PC-9 (cell line): ENCODE data around the gene LLCFC1. TPM values are rescaled to one million over a fixed set of nuclear protein-coding genes. Genes with fewer than 3 reads are reported as not detected.
"Not testable (repeated sequence)": the region's sequence is repeated elsewhere in the genome, so short reads cannot be mapped to it uniquely, and the experiment has no call there.

Source experiments
- BruUV-seq: library from RNA; stranded (reverse); fragments of 400-500 nt; replicated peaks from 2 replicates; lab custom pipeline; 2021; lab: Mats Ljungman, UMichigan
- CTCF ChIA-PET: fragments of 300-600 bp; sonication (Branson Sonifier 250); formaldehyde crosslinking; loops from one replicate; lab custom pipeline; 2022; ENCODE audit warnings: antibody characterized with exemption; lab: Charles Lee
- POLR2A ChIA-PET: fragments of 300-600 bp; sonication (Branson Sonifier 250); formaldehyde crosslinking; loops from one replicate; lab custom pipeline; 2022; ENCODE audit warnings: antibody characterized with exemption; ENCODE audit not compliant: unreplicated experiment; lab: Charles Lee
- DNase-seq, 2 experiments: peaks; one replicate each; pipeline versions ENCODE4 v3.0.0 to v3.0.0-alpha.2; 2015 to 2022; ENCODE audit warnings: mixed read lengths in 1 of 2
- H2AFZ ChIP-seq: fragments of 200-600 bp; sonication (generic); 2 replicates; pipeline ENCODE4 v1.8.1; 2017; ENCODE audit warnings: antibody characterized with exemption
- H3F3A ChIP-seq: fragments of 200-600 bp; sonication (generic); 2 replicates; pipeline ENCODE4 v1.8.1; 2017; ENCODE audit warnings: antibody characterized with exemption, mild to moderate bottlenecking, low read depth; ENCODE audit not compliant: insufficient read depth
- H3K27ac ChIP-seq: fragments of 200-600 bp; sonication (generic); 2 replicates; pipeline ENCODE4 v1.6.1; 2016; ENCODE audit warnings: mixed run types
- H3K27me3 ChIP-seq: fragments of 200-600 bp; sonication (generic); 2 replicates; pipeline ENCODE4 v1.6.1; 2016; ENCODE audit warnings: low read depth, mixed run types; ENCODE audit not compliant: insufficient read depth
- H3K36me3 ChIP-seq: fragments of 200-600 bp; sonication (generic); 2 replicates; pipeline ENCODE4 v1.6.1; 2016; ENCODE audit warnings: low read depth, mixed run types
- H3K4me1 ChIP-seq: fragments of 200-600 bp; sonication (generic); replicated peaks from 2 replicates; pipeline ENCODE4 v1.6.1; 2016; ENCODE audit warnings: mixed run types; ENCODE audit not compliant: insufficient read depth
- H3K4me2 ChIP-seq: fragments of 200-600 bp; sonication (generic); 2 replicates; pipeline ENCODE4 v1.6.1; 2017; ENCODE audit warnings: mixed run types
- H3K4me3 ChIP-seq: fragments of 200-600 bp; sonication (generic); 2 replicates; pipeline ENCODE4 v1.6.1; 2016; ENCODE audit warnings: mixed run types
- H3K79me2 ChIP-seq: fragments of 200-600 bp; sonication (generic); 2 replicates; pipeline ENCODE4 v1.6.1; 2017; ENCODE audit warnings: low read depth, mixed run types
- H3K9me2 ChIP-seq: fragments of 200-600 bp; sonication (generic); 2 replicates; pipeline ENCODE4 v1.8.1; 2017; ENCODE audit warnings: mild to moderate bottlenecking; ENCODE audit not compliant: insufficient read depth
- H3K9me3 ChIP-seq: fragments of 200-600 bp; sonication (generic); 2 replicates; pipeline ENCODE4 v1.8.1; 2016; ENCODE audit warnings: low read depth; ENCODE audit not compliant: insufficient read depth
- H4K20me1 ChIP-seq: fragments of 200-600 bp; sonication (generic); 2 replicates; pipeline ENCODE4 v1.8.1; 2017; ENCODE audit not compliant: insufficient read depth
- CTCF ChIP-seq: fragments of 200-600 bp; sonication (generic); conservative IDR thresholded peaks from 2 replicates; pipeline ENCODE4 v1.6.1; 2017; ENCODE audit warnings: mixed run types, antibody characterized with exemption, mild to moderate bottlenecking, moderate library complexity
- EZH2 ChIP-seq: fragments of 200-600 bp; sonication (generic); IDR thresholded peaks from 2 replicates; pipeline ENCODE4 v1.8.0; 2017; ENCODE audit warnings: antibody characterized with exemption, low read depth
- intact Hi-C: fragments of 100-400 bp; cut with micrococcal nuclease; formaldehyde crosslinking; loops from one replicate; pipeline ENCODE4 v1.10.0; 2022; ENCODE audit not compliant: unreplicated experiment
- total RNA-seq: library from RNA; stranded (reverse); gene quantifications from 2 replicates; pipeline ENCODE4 v1.2.3, GENCODE V29; 2021

The LLCFC1 gene
- total RNA-seq, 1 experiment from 2014 or later, result not detected

DNA sequence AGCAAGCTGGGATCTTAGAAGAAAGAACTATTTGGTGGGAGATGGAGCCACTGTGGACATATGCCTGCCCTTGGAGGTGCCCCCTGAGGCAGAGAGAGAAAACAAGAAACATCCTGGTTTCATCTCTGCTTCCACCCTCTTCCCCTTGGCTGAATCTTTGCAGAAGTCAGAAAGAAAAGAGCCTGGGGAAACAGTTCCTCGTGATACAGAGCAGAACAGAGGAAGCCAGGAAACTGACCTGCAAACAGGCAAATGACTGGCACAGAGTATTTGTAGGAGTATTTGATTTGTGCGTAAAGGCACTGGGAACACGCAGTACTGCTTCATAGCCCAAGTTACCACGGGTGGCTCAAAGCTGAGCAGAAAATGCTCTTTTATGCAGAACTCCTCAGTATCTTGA is 29.9 kb downstream of the LLCFC1 start:
- no peak overlapping the region for H3K4me3 ChIP-seq
- POLR2A ChIA-PET, result no interaction called here
- DNase-seq, result no peak
- no peak overlapping the region for H3K4me2 ChIP-seq
- no peaks in the 10 kb centered on the region for H3K27me3 ChIP-seq
- CTCF ChIA-PET, result no interaction called here
- intact Hi-C loops, result no loop called here
- H2AFZ ChIP-seq, result no peak overlapping the region
- H3K27ac ChIP-seq, result no peak overlapping the region
- TF ChIP-seq CTCF (no peak), EZH2 (no peak)
- BruUV-seq, result no TSS peak
- H4K20me1 ChIP-seq, result no peaks in the 10 kb centered on the region
- no peaks in the 10 kb centered on the region for H3K9me2 ChIP-seq
- H3K36me3 ChIP-seq, result no peaks in the 10 kb centered on the region
- H3K9me3 ChIP-seq, result no peaks in the 10 kb centered on the region
- no peaks in the 10 kb centered on the region for H3K79me2 ChIP-seq
- no peaks in the 10 kb centered on the region for H3K4me1 ChIP-seq
- H3F3A ChIP-seq, result no peaks in the 10 kb centered on the region

- Histone ChIP-seq H3K27me3 (no peaks in the 10 kb centered on the region), H3K36me3 (no peaks in the 10 kb centered on the region), H3K79me2 (no peaks in the 10 kb centered on the region), H4K20me1 (no peaks in the 10 kb centered on the region), H3K4me2 (no peak overlapping the region), H3F3A (no peaks in the 10 kb centered on the region), H3K4me3 (no peak overlapping the region), H3K9me3 (no peaks in the 10 kb centered on the region), H3K9me2 (no peaks in the 10 kb centered on the region), H3K4me1 (no peaks in the 10 kb centered on the region), H2AFZ (no peak overlapping the region), H3K27ac (no peak overlapping the region)
- intact Hi-C loops, result no loop called here
- TF ChIP-seq CTCF (no peak), EZH2 (no peak)
- ChIA-PET POLR2A (no interaction called here), CTCF (no interaction called here)
- DNase-seq, result no peak
- BruUV-seq, result no TSS peak
These were observed 35.3 kb downstream of the LLCFC1 start for GRCh38 chr7:142974626-142975025.

DNA sequence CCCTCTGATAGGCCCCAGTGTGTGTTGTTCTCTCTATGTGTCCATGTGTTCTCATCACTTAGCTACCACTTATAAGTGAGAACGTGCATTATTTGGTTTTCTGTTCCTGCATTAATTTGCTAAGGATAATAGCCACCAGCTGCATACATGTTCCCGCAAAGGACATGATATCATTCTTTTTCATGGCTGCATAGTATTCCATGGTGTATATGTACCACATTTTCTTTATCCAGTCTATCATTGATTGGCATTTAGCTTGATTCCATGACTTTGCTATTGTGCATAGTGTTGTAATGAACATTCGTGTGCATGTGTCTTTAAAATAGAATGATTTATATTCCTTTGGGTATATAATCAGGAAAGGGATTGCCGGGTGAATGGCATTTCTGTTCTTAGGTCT is 39.1 kb downstream of the LLCFC1 start:
- BruUV-seq, H3F3A ChIP-seq, H3K27ac ChIP-seq, H3K27me3 ChIP-seq, H3K79me2 ChIP-seq, H3K9me3 ChIP-seq, H3K9me2 ChIP-seq, H3K4me3 ChIP-seq, POLR2A ChIA-PET, intact Hi-C loops, H2AFZ ChIP-seq, CTCF ChIA-PET, H3K4me1 ChIP-seq, H4K20me1 ChIP-seq, DNase-seq, H3K4me2 ChIP-seq, H3K36me3 ChIP-seq: not testable (repeated sequence)

- H3K79me2 ChIP-seq, result no peaks in the 10 kb centered on the region
- ChIA-PET POLR2A (no interaction called here), CTCF (no interaction called here)
- no peak overlapping the region for H3K4me3 ChIP-seq
- no TSS peak for BruUV-seq
- no peak overlapping the region for H3K4me2 ChIP-seq
- no peaks in the 10 kb centered on the region for H3F3A ChIP-seq
- no peak for TF ChIP-seq CTCF
- no peak for TF ChIP-seq EZH2
- H2AFZ ChIP-seq, result no peak overlapping the region
- no peaks in the 10 kb centered on the region for H3K9me3 ChIP-seq
- no peaks in the 10 kb centered on the region for H3K27me3 ChIP-seq
- DNase-seq, result no peak
- intact Hi-C loops, result no loop called here
- H3K36me3 ChIP-seq, result no peaks in the 10 kb centered on the region
- no peak overlapping the region for H3K27ac ChIP-seq
- no peaks in the 10 kb centered on the region for H3K9me2 ChIP-seq
- no peaks in the 10 kb centered on the region for H3K4me1 ChIP-seq
- no peaks in the 10 kb centered on the region for H4K20me1 ChIP-seq
These were observed 44.5 kb downstream of the LLCFC1 start for GRCh38 chr7:142983825-142984224.
